Measurements from ENCODE around the gene MBIP.

MBIP gene

GRCh38 chr14:36300337-36300736 lies 20.1 kb downstream of the MBIP start:
- no peak overlapping the region for H3K4me3 ChIP-seq (ENCODE audit: low read depth, low read length)
- no peak for DNase-seq (ENCODE audit: low read depth)
- TF ChIP-seq, protein P1, sequence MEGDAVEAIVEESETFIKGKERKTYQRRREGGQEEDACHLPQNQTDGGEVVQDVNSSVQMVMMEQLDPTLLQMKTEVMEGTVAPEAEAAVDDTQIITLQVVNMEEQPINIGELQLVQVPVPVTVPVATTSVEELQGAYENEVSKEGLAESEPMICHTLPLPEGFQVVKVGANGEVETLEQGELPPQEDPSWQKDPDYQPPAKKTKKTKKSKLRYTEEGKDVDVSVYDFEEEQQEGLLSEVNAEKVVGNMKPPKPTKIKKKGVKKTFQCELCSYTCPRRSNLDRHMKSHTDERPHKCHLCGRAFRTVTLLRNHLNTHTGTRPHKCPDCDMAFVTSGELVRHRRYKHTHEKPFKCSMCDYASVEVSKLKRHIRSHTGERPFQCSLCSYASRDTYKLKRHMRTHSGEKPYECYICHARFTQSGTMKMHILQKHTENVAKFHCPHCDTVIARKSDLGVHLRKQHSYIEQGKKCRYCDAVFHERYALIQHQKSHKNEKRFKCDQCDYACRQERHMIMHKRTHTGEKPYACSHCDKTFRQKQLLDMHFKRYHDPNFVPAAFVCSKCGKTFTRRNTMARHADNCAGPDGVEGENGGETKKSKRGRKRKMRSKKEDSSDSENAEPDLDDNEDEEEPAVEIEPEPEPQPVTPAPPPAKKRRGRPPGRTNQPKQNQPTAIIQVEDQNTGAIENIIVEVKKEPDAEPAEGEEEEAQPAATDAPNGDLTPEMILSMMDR (IDR thresholded peaks at IDR 0.05; ENCODE audit: low read depth, low read length, missing control alignments): no peak

DNA sequence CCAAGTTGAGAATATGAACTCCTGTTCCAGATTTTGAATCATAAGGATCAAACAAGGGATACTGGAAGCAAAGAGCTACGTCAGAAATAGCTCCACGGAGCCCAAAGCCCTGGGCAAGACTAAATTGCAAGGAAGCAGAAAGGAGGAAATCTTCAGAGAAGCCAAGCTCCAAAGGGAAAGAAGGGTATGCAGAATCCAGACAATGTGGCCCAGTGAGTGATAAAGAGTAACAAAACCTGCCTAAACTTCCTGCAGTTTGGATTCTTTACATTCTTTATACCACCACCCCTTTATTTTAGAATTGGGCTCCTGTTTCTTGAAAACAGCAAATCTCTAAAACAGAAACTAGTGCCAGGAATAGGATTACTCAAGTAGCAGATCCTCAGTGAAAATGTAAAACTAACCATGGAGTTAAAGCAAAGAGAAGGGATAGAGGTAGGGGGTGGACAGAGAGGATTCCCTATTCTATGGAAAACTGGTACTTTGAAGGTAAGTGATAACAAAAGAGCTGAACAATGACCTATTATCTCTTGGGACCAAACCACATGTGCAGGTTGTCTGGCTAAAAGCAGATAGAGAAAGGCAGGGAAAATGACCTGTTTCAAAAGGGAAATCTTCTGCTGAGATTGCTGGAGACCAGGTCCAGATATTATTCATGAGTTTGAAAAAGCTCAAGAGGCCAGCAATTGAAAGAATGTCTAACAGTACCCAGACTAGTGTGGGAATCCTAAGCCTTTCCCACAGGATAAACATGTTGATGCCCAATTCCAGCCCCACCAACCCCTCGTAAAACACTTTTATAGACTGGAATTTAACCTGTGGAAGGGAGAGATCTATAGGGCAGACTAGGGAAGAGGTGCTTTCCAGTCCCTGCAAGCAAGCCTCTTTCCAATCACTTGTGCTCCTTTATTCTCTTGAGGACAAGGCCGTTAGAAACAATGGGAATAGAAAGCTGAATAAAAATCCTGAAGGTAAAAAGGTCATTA lies 24.5 kb downstream of the MBIP start:
- H3K4me3 ChIP-seq (ENCODE audit: low read depth, low read length): no peak overlapping the region
- DNase-seq (ENCODE audit: low read depth): no peak
- TF ChIP-seq, protein P1 (IDR thresholded peaks at IDR 0.05; ENCODE audit: low read depth, low read length, missing control alignments): no peak

- no peak overlapping the region for H3K4me3 ChIP-seq (ENCODE audit: low read depth, low read length)
- TF ChIP-seq, protein P1 (IDR thresholded peaks at IDR 0.05; ENCODE audit: low read depth, low read length, missing control alignments): no peak
- DNase-seq (ENCODE audit: low read depth): no peak
These were observed 25.9 kb downstream of the MBIP start for GRCh38 chr14:36294543-36294942.

DNA sequence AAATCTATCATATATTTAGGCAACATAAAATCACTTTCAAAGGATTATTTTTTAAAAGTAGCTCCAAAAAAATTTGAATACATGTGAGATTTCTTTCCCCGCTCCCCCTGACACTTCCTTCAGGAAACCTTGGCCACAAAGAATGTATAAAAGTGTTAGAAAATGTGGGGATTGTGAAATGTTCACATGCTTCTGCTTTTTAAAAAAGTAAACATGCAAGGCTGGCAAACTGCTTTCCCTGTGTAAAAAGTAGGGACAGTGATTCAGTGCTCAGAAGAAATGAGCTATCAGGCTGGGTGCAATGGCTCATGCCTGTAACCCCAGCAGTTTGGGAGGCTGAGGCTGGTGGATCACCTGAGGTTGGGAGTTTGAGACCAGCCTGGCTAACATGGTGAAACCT lies 26.6 kb downstream of the MBIP start:
- TF ChIP-seq, protein P1 (IDR thresholded peaks at IDR 0.05; ENCODE audit: low read depth, low read length, missing control alignments): no peak
- no peak for DNase-seq (ENCODE audit: low read depth)

DNA sequence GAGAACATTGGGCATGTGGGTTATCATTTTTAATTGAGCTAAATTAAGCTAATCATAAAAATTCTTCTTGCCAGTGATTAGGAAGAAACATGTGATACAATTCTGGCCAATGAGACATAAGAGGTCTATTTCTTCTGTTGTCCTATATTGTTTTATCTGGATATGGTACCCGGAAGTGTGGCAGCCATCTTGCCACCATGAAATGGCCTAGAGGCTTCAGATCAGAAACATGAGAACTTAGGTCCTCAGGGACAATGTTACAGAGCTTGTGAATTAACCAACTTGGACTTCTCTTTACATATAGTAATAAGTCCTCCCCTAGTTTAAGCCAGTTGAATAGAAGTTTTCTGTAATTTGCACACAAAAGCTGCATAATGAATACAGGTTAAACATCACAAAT lies 30.5 kb downstream of the MBIP start:
- DNase-seq (ENCODE audit: low read depth): no peak
- TF ChIP-seq, protein P1 (IDR thresholded peaks at IDR 0.05; ENCODE audit: low read depth, low read length, missing control alignments): no peak
- no peak overlapping the region for H3K4me3 ChIP-seq (ENCODE audit: low read depth, low read length)

More for the DNA sequence above, 26.6 kb downstream of the MBIP start:
- no peak overlapping the region for H3K4me3 ChIP-seq (ENCODE audit: low read depth, low read length)

- no peak for DNase-seq (ENCODE audit: low read depth)
- H3K4me3 ChIP-seq (ENCODE audit: low read depth, low read length): no peak overlapping the region
- TF ChIP-seq, protein P1 (IDR thresholded peaks at IDR 0.05; ENCODE audit: low read depth, low read length, missing control alignments): no peak
These were observed 31.9 kb downstream of the MBIP start for GRCh38 chr14:36288496-36288895.

All from GM12864 (cell line).